T-helper 9 cell (primary cell): ENCODE data around the gene BABAM2.
"Not testable (repeated sequence)": the region's sequence is repeated elsewhere in the genome, so short reads cannot be mapped to it uniquely, and the experiment has no call there.

Experiments
- DNase-seq: peaks from one replicate; pipeline ENCODE4 v3.0.0-alpha.2; 2020

Gene BABAM2

GRCh38 chr2:27953077-27953476 is 62.5 kb downstream of the BABAM2 start:
- DNase-seq, result no peak

- DNase-seq, result no peak
Observed at GRCh38 chr2:27954221-27954673, 63.7 kb downstream of the BABAM2 start.

GRCh38 chr2:27954771-27955383 is 64.3 kb downstream of the BABAM2 start:
- no peak for DNase-seq

GRCh38 chr2:27955384-27956161 is 65.0 kb downstream of the BABAM2 start:
- DNase-seq, result no peak

GRCh38 chr2:27956888-27957287 is 66.4 kb downstream of the BABAM2 start:
- no peak for DNase-seq

- no peak for DNase-seq
Observed at GRCh38 chr2:27958711-27959378, 68.3 kb downstream of the BABAM2 start.

- no peak for DNase-seq
Observed at GRCh38 chr2:27959496-27959895, 69.0 kb downstream of the BABAM2 start.

- no peak for DNase-seq
Observed at GRCh38 chr2:27960237-27960912, 69.8 kb downstream of the BABAM2 start.

- DNase-seq, result no peak
Observed at GRCh38 chr2:27962006-27962405, 71.5 kb downstream of the BABAM2 start.

- DNase-seq, result no peak
Observed at GRCh38 chr2:27963472-27963871, 72.9 kb downstream of the BABAM2 start.

- DNase-seq, result no peak
Observed at GRCh38 chr2:27964067-27964466, 73.5 kb downstream of the BABAM2 start.

GRCh38 chr2:27965841-27966240 is 75.3 kb downstream of the BABAM2 start:
- no peak for DNase-seq

- DNase-seq, result no peak
Observed at GRCh38 chr2:27966466-27966865, 75.9 kb downstream of the BABAM2 start.

- no peak for DNase-seq
Observed at GRCh38 chr2:27967076-27967475, 76.5 kb downstream of the BABAM2 start.

GRCh38 chr2:27968045-27968444 is 77.5 kb downstream of the BABAM2 start:
- DNase-seq, result not testable (repeated sequence)

- DNase-seq, result not testable (repeated sequence)
Observed at GRCh38 chr2:27968957-27969356, 78.4 kb downstream of the BABAM2 start.

GRCh38 chr2:27972311-27972710 is 81.8 kb downstream of the BABAM2 start:
- DNase-seq, result no peak

GRCh38 chr2:27973592-27973991 is 83.1 kb downstream of the BABAM2 start:
- no peak for DNase-seq

- DNase-seq, result no peak
Observed at GRCh38 chr2:27976308-27976707, 85.8 kb downstream of the BABAM2 start.

- DNase-seq, result no peak
Observed at GRCh38 chr2:27977731-27978312, 87.3 kb downstream of the BABAM2 start.

- not testable (repeated sequence) for DNase-seq
Observed at GRCh38 chr2:27978761-27979160, 88.2 kb downstream of the BABAM2 start.

- no peak for DNase-seq
Observed at GRCh38 chr2:27980242-27980641, 89.7 kb downstream of the BABAM2 start.

- DNase-seq, result no peak
Observed at GRCh38 chr2:27984153-27984552, 93.6 kb downstream of the BABAM2 start.
